ENCODE data around the gene TSSK3. TPM values are rescaled to one million over a fixed set of nuclear protein-coding genes. Genes with fewer than 3 reads are reported as not detected.

Gene TSSK3
- total and polyA plus RNA-seq, 9 of the 15 experiments (the other 6 are each of a cell fraction or from before 2014, with no cell fraction given): 0.27 to 2.8 (median 1.9) TPM

GRCh38 chr1:32335790-32336590 is 26.3 kb upstream of the TSSK3 start, which contains the start of gene MARCKSL1 (continued):
- TF ChIP-seq SRSF1 (IDR thresholded peaks at IDR 0.05; ENCODE audit: low read depth, low read length): peak; percentile 82; the same call in 1 of the 2 replicates
- TF ChIP-seq NFYB (IDR thresholded peaks at IDR 0.05; ENCODE audit: extremely low read depth, insufficient read length): peak; percentile 56
- peak in 1 of 2 experiments; percentile 51 for TF ChIP-seq E2F6 (IDR thresholded peaks at IDR 0.05; ENCODE audit: borderline replicate concordance in 1 of 2, extremely low read depth in 1 of 2, insufficient read depth in 1 of 2, insufficient read length in 1 of 2, low read depth in 1 of 2, low read length in 1 of 2, poor library complexity in 1 of 2, severe bottlenecking in 1 of 2)
- TF ChIP-seq POLR3G (IDR thresholded peaks at IDR 0.05; ENCODE audit: extremely low read depth, insufficient read length, insufficient replicate concordance): no peak
- peak; percentile 19 for TF ChIP-seq SAP30 (IDR thresholded peaks at IDR 0.05; ENCODE audit: borderline replicate concordance, insufficient read depth, low read depth, low read length, poor library complexity, severe bottlenecking)
- no peak for TF ChIP-seq JUN (IDR thresholded peaks at IDR 0.05; ENCODE audit: borderline replicate concordance, low read depth, low read length)
- 0 out of 2 replicates have a peak, but pooled peaks have one; percentile 44 for TF ChIP-seq JUN (CRISPR knock-in tag; IDR thresholded peaks at IDR 0.05; ENCODE audit: borderline replicate concordance)
- peak; percentile 84 for TF ChIP-seq E2F1 (CRISPR knock-in tag; IDR thresholded peaks at IDR 0.05)
- peak; percentile 98 for TF ChIP-seq MTA3 (IDR thresholded peaks at IDR 0.05; ENCODE audit: borderline replicate concordance)
- TF ChIP-seq ARID4B (CRISPR knock-in tag; IDR thresholded peaks at IDR 0.05): peak; percentile 70
- TF ChIP-seq FUS (optimal IDR thresholded peaks at IDR 0.05; ENCODE audit: low read depth, low read length): peak; percentile 90
- peak; percentile 81 to 84 for TF ChIP-seq NRF1 (conservative IDR thresholded peaks at IDR 0.05 in 1 of 2, IDR thresholded peaks at IDR 0.05 in 1 of 2)
- TF ChIP-seq SP1 (CRISPR knock-in tag; IDR thresholded peaks at IDR 0.05): peak; percentile 83
- peak; percentile 95 for TF ChIP-seq GTF2F1 (IDR thresholded peaks at IDR 0.05; ENCODE audit: low read depth, low read length)
- no peak for TF ChIP-seq ZBTB34 (CRISPR knock-in tag; IDR thresholded peaks at IDR 0.05)
- TF ChIP-seq TBP (optimal IDR thresholded peaks at IDR 0.05; ENCODE audit: low read depth, low read length): peak; percentile 99
- 0 out of 4 replicates have a peak, but pooled peaks of 1 of the 2 experiments have one; percentile 4 for TF ChIP-seq TBL1XR1 (IDR thresholded peaks at IDR 0.05; ENCODE audit: low read length in 2 of 2)
